Liver (tissue), 3 donors: ENCODE data around the gene MECP2.

ENCODE experiments used
- CTCF ChIP-seq: fragments of 150-350 bp; IDR thresholded peaks from 2 replicates; pipeline ENCODE4 v1.5.1; 2017; ENCODE audit warnings: improper control_type of control experiment, low read depth, low read length; ENCODE audit not compliant: missing input control
- EGR1 ChIP-seq, 2 donors: IDR thresholded peaks; 2 replicates each; pipeline ENCODE4 v1.6.1; 2016 to 2018; ENCODE audit warnings: antibody characterized with exemption in 2 of 2, low read depth in 2 of 2
- donor health status: healthy.
- donor health status: healthy.

- TF ChIP-seq CTCF (no peak), EGR1 (IDR thresholded peaks at IDR 0.05; ENCODE audit: low read depth in 2 of 2) (no peak)
Measured at GRCh38 chrX:153999359-154000037, 98.0 kb downstream of the MECP2 start.
